CD4-positive, alpha-beta T cell treated with Interleukin-15 for 4 hours (primary cell): ENCODE measurements around the gene HTRA2.
"Not testable (repeated sequence)": the region's sequence is repeated elsewhere in the genome, so short reads cannot be mapped to it uniquely, and the experiment has no call there.

Experiments used
- DNase-seq: peaks from one replicate; pipeline ENCODE4 v3.0.0-alpha.2; 2020; ENCODE audit warnings: low spot score

Gene HTRA2

GRCh38 chr2:74542978-74543377, 13.2 kb downstream of the HTRA2 start:
- DNase-seq: no peak

GRCh38 chr2:74544634-74545033, 14.9 kb downstream of the HTRA2 start:
- peak; percentile 13 for DNase-seq

DNA sequence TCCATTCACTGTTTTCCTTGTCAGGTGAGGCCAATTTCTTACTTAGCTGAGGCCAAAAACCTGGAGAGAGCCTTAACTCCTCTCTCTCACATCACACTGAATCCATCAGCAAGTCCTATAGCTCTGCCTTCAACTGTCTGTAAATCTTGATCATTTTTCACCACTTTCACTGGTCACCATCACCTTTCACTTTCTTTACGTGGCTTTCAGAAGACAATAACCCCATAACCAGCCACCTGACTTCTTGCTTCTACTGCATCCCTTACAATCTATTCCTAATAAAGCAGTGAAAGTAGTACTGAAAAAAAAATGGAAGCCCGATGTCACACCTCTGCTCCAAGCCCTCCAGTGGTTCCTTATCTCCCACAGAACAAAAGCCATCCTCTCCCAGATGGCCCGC, 16.3 kb downstream of the HTRA2 start:
- DNase-seq: no peak

DNA sequence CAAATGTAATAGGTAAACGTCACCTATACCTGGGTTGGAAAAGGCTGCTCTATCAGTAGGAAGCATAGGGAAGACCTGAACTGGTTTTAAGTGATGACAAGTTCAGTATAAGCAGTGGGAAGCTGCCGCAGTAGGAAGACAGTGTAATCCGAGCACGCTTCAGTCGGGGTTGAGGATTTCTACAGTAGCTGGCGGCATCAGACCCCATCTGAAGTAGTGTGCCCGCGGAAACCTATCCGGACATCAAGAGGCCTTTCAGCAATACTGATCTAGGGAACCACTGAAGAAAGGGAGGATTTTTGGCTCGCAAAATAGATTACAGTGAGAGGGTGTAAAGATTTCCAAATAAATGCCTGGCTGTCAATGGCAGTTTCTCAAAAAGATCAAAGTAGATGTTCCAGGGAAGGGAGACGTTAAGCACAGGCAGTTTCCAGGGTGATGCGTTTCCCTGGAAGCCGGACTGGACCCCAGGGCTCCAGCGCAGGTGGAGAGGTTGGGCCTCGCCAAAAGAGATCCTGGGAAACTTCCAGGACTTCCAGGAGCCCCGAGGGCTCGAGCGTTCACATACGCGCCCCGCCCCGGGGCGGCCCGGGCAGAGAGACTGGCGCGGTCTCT, 18.7 kb downstream of the HTRA2 start:
- no peak for DNase-seq

GRCh38 chr2:74548900-74549826, 19.4 kb downstream of the HTRA2 start:
- no peak for DNase-seq

DNA sequence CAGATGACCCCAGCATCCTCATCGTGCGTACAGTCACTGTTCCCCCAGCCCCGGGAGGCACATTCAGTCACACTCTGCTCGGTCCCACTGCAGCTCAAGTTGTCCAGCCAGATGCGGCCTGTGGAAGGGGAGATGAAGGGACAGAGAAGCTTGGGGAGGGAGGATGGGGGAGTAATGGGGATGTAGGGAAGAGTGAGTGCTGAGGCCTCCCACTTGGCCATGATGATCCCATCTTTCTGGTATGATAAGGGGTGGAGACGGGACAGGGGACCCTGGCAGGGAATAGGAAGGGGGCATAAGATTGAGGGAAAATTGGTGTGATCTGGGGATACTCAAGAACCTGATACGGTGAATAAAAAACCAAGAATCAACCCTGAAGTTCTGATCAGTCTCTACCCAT, 20.5 kb downstream of the HTRA2 start:
- DNase-seq: no peak

GRCh38 chr2:74551530-74551929, 21.8 kb downstream of the HTRA2 start:
- DNase-seq: no peak

GRCh38 chr2:74551942-74552913, 22.5 kb downstream of the HTRA2 start:
- no peak for DNase-seq

- DNase-seq: no peak
Observed at GRCh38 chr2:74552914-74553811, 23.4 kb downstream of the HTRA2 start.

GRCh38 chr2:74553892-74554819, 24.4 kb downstream of the HTRA2 start, which contains the start of the genes DOK1 and LOXL3:
DOK1 (plus strand) TSS chr2:74554720; CDS start chr2:74554755, 35 bp downstream.
LOXL3 (minus strand) TSS chr2:74553942; CDS start chr2:74552634, 1,308 bp downstream.
- peak; percentile 80 for DNase-seq

GRCh38 chr2:74554820-74555531, 25.2 kb downstream of the HTRA2 start:
- DNase-seq: peak; percentile 18

DNA sequence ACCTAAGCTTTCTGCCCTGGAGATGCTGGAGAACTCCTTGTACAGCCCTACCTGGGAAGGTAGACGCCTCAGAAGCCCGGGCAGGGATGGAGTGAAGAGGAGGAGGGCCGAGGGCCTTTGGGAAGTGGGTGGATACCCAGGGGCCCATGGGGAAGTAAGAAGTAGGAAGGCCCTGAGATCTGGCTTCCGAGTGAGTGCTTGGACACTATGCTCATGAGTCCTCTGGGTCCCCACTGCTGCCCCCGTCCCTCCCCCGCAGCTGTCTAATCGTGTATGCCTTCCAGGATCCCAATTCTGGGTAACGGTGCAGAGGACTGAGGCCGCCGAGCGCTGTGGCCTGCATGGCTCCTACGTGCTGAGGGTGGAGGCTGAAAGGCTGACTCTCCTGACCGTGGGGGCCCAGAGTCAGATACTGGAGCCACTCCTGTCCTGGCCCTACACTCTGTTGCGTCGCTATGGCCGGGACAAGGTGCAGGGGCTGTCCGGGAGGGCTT, 25.9 kb downstream of the HTRA2 start:
- no peak for DNase-seq

- no peak for DNase-seq
Observed at GRCh38 chr2:74556159-74556558, 26.4 kb downstream of the HTRA2 start.

DNA sequence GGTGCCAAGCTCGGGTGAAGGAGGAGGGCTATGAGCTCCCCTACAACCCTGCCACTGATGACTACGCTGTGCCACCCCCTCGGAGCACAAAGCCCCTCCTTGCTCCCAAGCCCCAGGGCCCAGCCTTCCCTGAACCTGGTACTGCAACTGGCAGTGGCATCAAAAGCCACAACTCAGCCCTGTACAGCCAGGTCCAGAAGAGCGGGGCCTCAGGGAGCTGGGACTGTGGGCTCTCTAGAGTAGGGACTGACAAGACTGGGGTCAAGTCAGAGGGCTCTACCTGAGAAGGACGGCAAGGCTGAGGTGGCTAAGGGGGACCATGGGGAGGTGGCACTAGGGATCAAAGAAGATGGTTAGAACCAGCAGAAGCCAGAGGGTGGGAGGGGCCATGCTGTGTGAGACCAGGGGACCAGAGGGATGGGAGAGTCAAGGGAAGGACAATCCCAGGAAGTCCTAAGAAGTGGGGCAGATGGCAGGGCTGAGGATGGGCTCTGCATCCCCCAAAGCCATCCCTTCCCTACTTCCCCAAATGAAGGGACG, 27.2 kb downstream of the HTRA2 start:
- no peak for DNase-seq

GRCh38 chr2:74558284-74559230, 28.8 kb downstream of the HTRA2 start:
- DNase-seq: no peak

DNA sequence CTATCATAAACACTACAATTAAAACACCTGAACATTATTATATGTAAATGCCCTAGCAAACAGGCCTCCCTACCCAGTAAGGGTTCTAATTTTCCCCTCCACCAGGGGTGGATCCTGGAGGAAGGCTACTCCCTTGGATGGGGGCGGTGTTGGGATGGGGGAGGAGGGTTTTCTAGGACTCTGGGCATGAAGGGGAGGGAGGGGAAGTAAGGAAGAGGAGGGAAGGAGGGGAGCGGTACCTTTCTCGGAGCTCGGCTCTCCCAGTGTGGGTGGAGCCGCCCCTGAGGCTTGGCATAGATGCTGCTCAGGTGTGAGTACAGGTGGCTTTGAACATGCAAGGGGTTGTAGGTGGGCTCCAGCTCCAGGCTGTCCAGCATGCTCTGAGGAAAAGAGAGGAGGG, 30.2 kb downstream of the HTRA2 start:
- DNase-seq: no peak

GRCh38 chr2:74560591-74560990, 30.9 kb downstream of the HTRA2 start:
- no peak for DNase-seq

DNA sequence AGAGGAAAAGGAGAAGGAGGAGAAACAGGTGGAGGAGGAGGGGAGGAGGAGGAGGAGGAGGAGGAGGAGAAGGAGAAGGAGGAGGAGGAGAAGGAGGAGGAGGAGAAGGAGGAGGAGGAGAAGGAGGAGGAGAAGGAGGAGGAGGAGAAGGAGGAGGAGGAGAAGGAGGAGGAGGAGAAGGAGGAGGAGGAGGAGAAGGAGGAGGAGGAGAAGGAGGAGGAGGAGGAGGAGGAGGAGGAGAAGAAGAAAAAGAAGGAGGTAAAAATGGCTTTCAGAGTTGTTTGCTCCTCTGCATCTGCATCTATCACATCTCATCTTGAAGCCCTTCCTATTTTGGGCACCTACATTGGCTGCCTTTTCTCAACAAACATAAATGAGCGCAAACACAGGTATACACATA, 31.3 kb downstream of the HTRA2 start:
- DNase-seq: not testable (repeated sequence)
